Lung (tissue), 12 donors: Measurements from ENCODE around the gene B3GAT3. TPM values are rescaled to one million over a fixed set of nuclear protein-coding genes. Genes with fewer than 3 reads are reported as not detected.
A peak's percentile ranks its signal among the peaks of the same experiment; 100 is the strongest.

ENCODE experiments used
- ATAC-seq: fragments of 200-7000 bp; cut with Tn5 transposase; one replicate; pipeline ENCODE4 v1.9.1; 2020; ENCODE audit warnings: moderate number of reproducible peaks; ENCODE audit not compliant: insufficient read depth, low FRiP score
- DNase-seq, 3 donors: peaks; one replicate each; pipeline ENCODE4 v3.0.0-alpha.2; 2013 to 2017
- H3K27ac ChIP-seq, 2 donors: one replicate each; pipeline ENCODE4 v1.5.1; 2013; ENCODE audit warnings: mild to moderate bottlenecking in 2 of 2, moderate library complexity in 2 of 2, control low read depth in 1 of 2, inconsistent platforms in 1 of 2, low read depth in 1 of 2, low read length in 1 of 2
- H3K27me3 ChIP-seq, 3 donors: one replicate each; pipeline ENCODE4 v1.5.1; 2013; ENCODE audit warnings: low read length in 2 of 3; ENCODE audit not compliant: control insufficient read depth in 3 of 3, insufficient read depth in 3 of 3
- H3K36me3 ChIP-seq, 4 donors: one replicate each; pipeline ENCODE4 v1.5.1; 2013; ENCODE audit warnings: low read length in 4 of 4, mild to moderate bottlenecking in 1 of 4, moderate library complexity in 1 of 4; ENCODE audit not compliant: control insufficient read depth in 4 of 4, insufficient read depth in 4 of 4
- H3K4me1 ChIP-seq, 5 donors: one replicate each; pipeline ENCODE4 v1.5.1; 2013; ENCODE audit warnings: low read length in 5 of 5, mild to moderate bottlenecking in 2 of 5, moderate library complexity in 1 of 5; ENCODE audit not compliant: control insufficient read depth in 5 of 5, insufficient read depth in 5 of 5
- H3K4me3 ChIP-seq: one replicate; pipeline ENCODE4 v1.5.1; 2013; ENCODE audit warnings: mild to moderate bottlenecking, control low read depth, moderate library complexity
- H3K9ac ChIP-seq, 2 donors: one replicate each; pipeline ENCODE4 v1.5.1; 2013; ENCODE audit warnings: low read length in 2 of 2, control low read depth in 1 of 2; ENCODE audit not compliant: insufficient read depth in 1 of 2
- H3K9me3 ChIP-seq, 4 donors: one replicate each; pipeline ENCODE4 v1.5.1; 2013; ENCODE audit warnings: low read length in 3 of 4, mild to moderate bottlenecking in 1 of 4, moderate library complexity in 1 of 4; ENCODE audit not compliant: control insufficient read depth in 4 of 4, insufficient read depth in 3 of 4
- CTCF ChIP-seq: IDR thresholded peaks from 2 replicates; pipeline ENCODE4 v1.5.1; 2012; ENCODE audit warnings: mild to moderate bottlenecking; ENCODE audit errors: control extremely low read depth, extremely low read depth
- WGBS, 2 donors: extraction: QIAGEN DNeasy Blood & Tissue Kit; methylation state at CpG; one replicate each; pipeline ENCODE4 v1.1.7; 2013; 5-methylcytosine and 5-hydroxymethylcytosine counted together
- polyA plus RNA-seq, 2 donors: library from polyadenylated mRNA; stranded (reverse); fragments of 200-250 nt; gene quantifications; one replicate each; pipeline ENCODE4 v1.2.1, GENCODE V29; 2013
- total RNA-seq, 2 donors: library from RNA; depleted of rRNA in 1 of 2; stranded (reverse); fragments of >200 nt in 1 of 2; gene quantifications; one replicate each; pipeline ENCODE4 v1.2.1, GENCODE V29; 2014 to 2021
- donor health status: control.
- donor health status: control.
- donor health status: Bipolar disorder and iron deficiency.
- donor health status: healthy.
- donor health status: DM: yes; HTN: yes; CAD: no.

B3GAT3 gene
- total and polyA plus RNA-seq, 4 donors, result 14.6 to 58.0 (median 49.5) TPM

DNA sequence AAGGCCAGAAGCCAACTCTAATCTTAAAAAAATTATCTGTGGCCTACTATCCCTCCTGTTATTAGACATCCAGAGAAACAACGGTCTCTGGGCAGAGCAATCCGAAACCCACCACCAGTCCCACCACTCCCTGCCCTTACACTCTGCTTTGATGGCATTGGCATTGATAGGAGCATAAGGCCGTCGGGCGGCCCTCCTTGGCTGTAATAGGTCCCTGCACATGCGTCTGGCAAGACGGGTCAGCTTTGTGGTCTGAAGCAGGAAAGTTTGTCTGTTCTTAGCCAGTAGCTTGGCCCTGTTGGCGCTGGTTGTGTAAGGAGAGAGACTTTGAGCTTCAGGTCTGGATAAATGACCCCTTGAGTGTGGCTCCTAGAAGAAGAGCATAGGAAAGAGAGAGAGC lies 26.7 kb downstream of the B3GAT3 start:
- H3K36me3 ChIP-seq, result peaks cover 30 to 46% (median 33%) of the 10 kb centered on the region in 4 donors
- H3K4me1 ChIP-seq, result peaks cover 7 to 27% (median 10%) of the 10 kb centered on the region in 5 donors
- no peak for TF ChIP-seq CTCF
- ATAC-seq (no peak), DNase-seq (no peak)
- WGBS, 2 donors, result 90 to 96% methylated on average over 8 of the region's 8 CpGs
- no peak overlapping the region for H3K27ac ChIP-seq
- H3K9ac ChIP-seq, result no peak overlapping the region
- no peaks in the 10 kb centered on the region for H3K9me3 ChIP-seq
- H3K27me3 ChIP-seq, result no peaks in the 10 kb centered on the region
- H3K4me3 ChIP-seq, result no peak overlapping the region

DNA sequence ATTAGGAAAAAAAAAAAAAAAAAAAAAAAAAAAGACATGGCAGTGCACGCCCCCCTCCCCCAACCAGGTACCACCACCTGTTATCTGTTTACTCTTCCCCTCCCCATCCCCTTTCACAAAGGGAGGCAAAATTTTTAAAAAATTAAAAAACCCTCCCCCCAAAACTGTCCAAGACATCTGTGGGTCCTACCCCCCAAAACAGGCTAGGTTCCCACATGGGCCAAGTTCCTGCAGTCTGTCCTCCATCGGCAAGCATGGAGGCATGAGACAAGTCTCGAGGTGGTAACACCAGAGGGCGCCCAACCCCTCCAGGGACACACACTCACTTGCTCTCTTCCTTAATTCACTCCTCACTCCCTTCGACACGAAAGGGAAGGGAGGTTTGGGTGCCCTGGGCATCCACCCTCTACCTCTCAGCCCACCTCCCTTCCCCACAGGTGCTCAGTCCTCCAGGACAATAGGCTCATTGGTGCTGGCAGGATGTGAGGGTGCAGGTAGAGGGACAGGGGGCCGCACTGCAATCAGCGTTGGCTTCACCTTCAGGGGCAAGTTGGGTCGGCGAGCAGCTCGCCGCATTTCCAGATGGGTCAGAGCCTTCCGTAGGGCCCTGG lies 28.2 kb downstream of the B3GAT3 start:
- 60 to 61% methylated on average over 13 of the region's 13 CpGs for WGBS, 2 donors
- DNase-seq (peak; percentile 74 to 77 (median 76)), ATAC-seq (no peak)
- Histone ChIP-seq H3K9ac (no peak overlapping the region), H3K27me3 (no peaks in the 10 kb centered on the region), H3K4me1 (peaks cover 0 to 12% (median 0%) of the 10 kb centered on the region in 5 donors), H3K4me3 (no peak overlapping the region), H3K36me3 (peaks cover 30 to 46% (median 33%) of the 10 kb centered on the region in 4 donors), H3K27ac (no peak overlapping the region), H3K9me3 (no peaks in the 10 kb centered on the region)
- peak; percentile 21 for TF ChIP-seq CTCF

DNA sequence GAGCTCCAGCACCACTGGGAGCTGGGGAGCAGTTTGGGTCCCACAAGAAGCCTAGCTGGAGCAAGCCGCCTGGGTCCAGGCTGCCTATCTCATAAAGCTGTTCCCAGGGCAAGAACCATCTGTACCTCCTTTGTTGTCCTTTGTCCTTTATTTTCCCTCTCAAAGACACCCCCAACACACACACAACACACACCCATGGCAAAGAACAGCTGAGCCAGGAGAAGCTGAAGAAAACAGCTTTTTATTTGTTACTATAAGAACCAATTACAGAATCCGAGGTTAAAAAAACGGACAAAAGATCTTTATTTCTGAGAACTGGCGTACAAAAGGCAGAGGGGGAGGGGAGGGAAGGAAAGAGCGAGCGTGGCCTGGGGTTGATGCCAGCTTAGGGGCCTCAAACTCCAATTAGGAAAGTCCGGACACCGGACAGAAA lies 28.8 kb downstream of the B3GAT3 start:
- peak overlapping the region; percentile 87 to 97 for H3K27ac ChIP-seq
- peaks cover 26 to 47% (median 29%) of the 10 kb centered on the region in 4 donors for H3K36me3 ChIP-seq
- H3K27me3 ChIP-seq, result no peaks in the 10 kb centered on the region
- no peaks in the 10 kb centered on the region for H3K9me3 ChIP-seq
- H3K9ac ChIP-seq, result no peak overlapping the region
- H3K4me1 ChIP-seq, result peaks cover 0 to 11% (median 0%) of the 10 kb centered on the region in 5 donors
- WGBS, 2 donors, result 76 to 83% methylated on average over 8 of the region's 8 CpGs
- no peak overlapping the region for H3K4me3 ChIP-seq
- no peak for TF ChIP-seq CTCF
- no peak for ATAC-seq
- no peak for DNase-seq
